Motor neuron (in vitro differentiated cells): ENCODE data around the gene KAT5. TPM values are rescaled to one million over a fixed set of nuclear protein-coding genes. Genes with fewer than 3 reads are reported as not detected.
A peak's percentile ranks its signal among the peaks of the same experiment; 100 is the strongest.
"Not testable (repeated sequence)": the region's sequence is repeated elsewhere in the genome, so short reads cannot be mapped to it uniquely, and the experiment has no call there.

ENCODE experiments used
- ATAC-seq, 8 experiments: fragments of 200-7000 bp; cut with Tn5 transposase; replicated peaks in 6 of 8; 2 replicates each; pipeline ENCODE4 v1.8.0; 2021; ENCODE audit warnings: mild to moderate bottlenecking in 8 of 8, moderate library complexity in 8 of 8
- H3K27ac ChIP-seq, 2 donors: fragments of 250-450 bp; sonication (Bioruptor Pico); 2 replicates each; pipeline ENCODE4 v1.9.0; 2021; ENCODE audit warnings: antibody characterized with exemption in 2 of 2, mild to moderate bottlenecking in 2 of 2, moderate library complexity in 1 of 2
- H3K4me1 ChIP-seq, 2 donors: fragments of 250-450 bp; sonication (Bioruptor Pico); replicated peaks in 1 of 2; 2 replicates each; pipeline ENCODE4 v1.6.1; 2021; ENCODE audit warnings: antibody characterized with exemption in 2 of 2, mild to moderate bottlenecking in 2 of 2, moderate library complexity in 1 of 2
- H3K4me3 ChIP-seq, 5 donors: fragments of 250-450 bp; sonication (Bioruptor Pico); 2 replicates each; pipeline ENCODE4 v1.9.0; 2021; ENCODE audit warnings: antibody characterized with exemption in 5 of 5, mild to moderate bottlenecking in 5 of 5, moderate library complexity in 4 of 5
- WGBS, 10 experiments: fragments of 450-650 bp; shearing (Covaris generic); methylation state at CpG; one replicate each; pipeline ENCODE4 v1.0.0; 2022; 5-methylcytosine and 5-hydroxymethylcytosine counted together
- in situ Hi-C, 9 experiments: fragments of 400-800 bp; cut with MboI; loops; one replicate each; pipeline ENCODE4 v1.15.0; 2021; ENCODE audit warnings: low sequenced_read_pairs in 9 of 9, low pct_unique_long_range_greater_than_20kb in 2 of 9; ENCODE audit not compliant: unreplicated experiment in 9 of 9
- total RNA-seq, 8 experiments: library from RNA; unstranded; fragments of 300-600 nt; gene quantifications; 2 replicates each; pipeline versions ENCODE4 v1.2.3 to v1.2.4, GENCODE V29; 2022

Gene KAT5
- 10 to 100 TPM; 33.4 to 66.8 (median 48.6) TPM for total RNA-seq

GRCh38 chr11:65711785-65712632 lies at the start of gene KAT5:
Gene KAT5, plus strand, starts transcription at chr11:65712252. Its CDS starts 16 bp downstream, at chr11:65712268.
- in situ Hi-C loops: loop anchor here in 6 of 9 experiments (10.0 to 25.0 kb wide), 3 partner anchors 100 to 275 kb away; no protein-coding TSS in a partner anchor
- ATAC-seq: peak; percentile 77 to 92 (median 88)
- H3K4me3 ChIP-seq: peak within 1 kb of the TSS; percentile 60 to 90 (median 81)
- H3K27ac ChIP-seq: peak within 1 kb of the TSS; percentile 99
- H3K4me1 ChIP-seq: peaks cover 7 to 10% of the 10 kb centered on the region in 2 donors
- 0 to 4% (median 0%) methylated on average over 1 to 23 of the region's 65 CpGs; no CpG with 5 or more reads in 1 of the 10 experiments for WGBS, 10 experiments

GRCh38 chr11:65662799-65663638 lies 49.0 kb upstream of the KAT5 start, which contains the start of gene RELA:
Gene RELA, minus strand, starts transcription at chr11:65662916. Its CDS starts 84 bp downstream, at chr11:65662832.
- Histone ChIP-seq H3K27ac (peak within 1 kb of the TSS; percentile 92 to 96), H3K4me1 (peaks cover 12 to 15% of the 10 kb centered on the region in 2 donors), H3K4me3 (peak within 1 kb of the TSS; percentile 80 to 93 (median 90))
- in situ Hi-C loops: no loop called here
- 0% methylated on average over 4 to 6 of the region's 91 CpGs; no CpG with 5 or more reads in 7 of the 10 experiments for WGBS, 10 experiments
- peak; percentile 77 to 94 (median 91) for ATAC-seq

- in situ Hi-C loops: no loop called here
- Histone ChIP-seq H3K4me3 (peak overlapping the region; percentile 80 to 93 (median 90)), H3K4me1 (peaks cover 12 to 15% of the 10 kb centered on the region in 2 donors), H3K27ac (peak overlapping the region; percentile 92 to 96)
- 0 to 50% (median 11%) methylated on average over 1 to 9 of the region's 15 CpGs; no CpG with 5 or more reads in 1 of the 10 experiments for WGBS, 10 experiments
- peak; percentile 13 to 45 (median 32) for ATAC-seq
Observed at GRCh38 chr11:65663639-65664200, 48.3 kb upstream of the KAT5 start.

GRCh38 chr11:65672180-65672860 lies 39.7 kb upstream of the KAT5 start:
- ATAC-seq: no peak
- H3K4me1 ChIP-seq: no peaks in the 10 kb centered on the region
- in situ Hi-C loops: no loop called here
- H3K4me3 ChIP-seq: no peak overlapping the region
- no peak overlapping the region for H3K27ac ChIP-seq

GRCh38 chr11:65672982-65673381 lies 39.1 kb upstream of the KAT5 start:
- ATAC-seq: no peak
- H3K27ac ChIP-seq: no peak overlapping the region
- 9 to 100% (median 74%) methylated on average over 1 to 2 of the region's 2 CpGs for WGBS, 10 experiments
- in situ Hi-C loops: no loop called here
- no peak overlapping the region for H3K4me3 ChIP-seq
- no peaks in the 10 kb centered on the region for H3K4me1 ChIP-seq

GRCh38 chr11:65680192-65680743 lies 31.8 kb upstream of the KAT5 start:
- Histone ChIP-seq H3K27ac (no peak overlapping the region), H3K4me3 (no peak overlapping the region), H3K4me1 (no peaks in the 10 kb centered on the region)
- in situ Hi-C loops: no loop called here
- ATAC-seq: no peak
- 59 to 100% (median 77%) methylated on average over 2 to 5 of the region's 5 CpGs; no CpG with 5 or more reads in 1 of the 10 experiments for WGBS, 10 experiments

GRCh38 chr11:65683480-65683879 lies 28.6 kb upstream of the KAT5 start:
- in situ Hi-C loops, H3K4me1 ChIP-seq, H3K4me3 ChIP-seq, H3K27ac ChIP-seq, ATAC-seq: not testable (repeated sequence)
- 10 to 80% (median 71%) methylated on average over 1 to 6 of the region's 6 CpGs; no CpG with 5 or more reads in 3 of the 10 experiments for WGBS, 10 experiments

GRCh38 chr11:65685981-65686380 lies 26.1 kb upstream of the KAT5 start:
- Histone ChIP-seq H3K27ac (no peak overlapping the region), H3K4me1 (no peaks in the 10 kb centered on the region), H3K4me3 (no peak overlapping the region)
- WGBS, 10 experiments: 0 to 100% (median 73%) methylated on average over 1 to 7 of the region's 8 CpGs; no CpG with 5 or more reads in 3 of the 10 experiments
- in situ Hi-C loops: no loop called here
- no peak for ATAC-seq

- H3K4me1 ChIP-seq, ATAC-seq, in situ Hi-C loops, H3K27ac ChIP-seq, H3K4me3 ChIP-seq: not testable (repeated sequence)
- WGBS, 10 experiments: 70 to 100% (median 89%) methylated on average over 1 to 5 of the region's 8 CpGs; no CpG with 5 or more reads in 2 of the 10 experiments
Observed at GRCh38 chr11:65691847-65692246, 20.2 kb upstream of the KAT5 start.

- 42 to 86% (median 78%) methylated on average over 2 to 11 of the region's 11 CpGs; no CpG with 5 or more reads in 3 of the 10 experiments for WGBS, 10 experiments
- in situ Hi-C loops: no loop called here
- Histone ChIP-seq H3K27ac (no peak overlapping the region), H3K4me3 (no peak overlapping the region), H3K4me1 (no peaks in the 10 kb centered on the region)
- ATAC-seq: no peak
Observed at GRCh38 chr11:65692367-65692766, 19.7 kb upstream of the KAT5 start.

- ATAC-seq: peak in 1 of 8 experiments; percentile 36
- Histone ChIP-seq H3K27ac (no peak overlapping the region), H3K4me1 (no peaks in the 10 kb centered on the region), H3K4me3 (no peak overlapping the region)
- in situ Hi-C loops: no loop called here
- 0 to 79% (median 60%) methylated on average over 1 to 10 of the region's 12 CpGs; no CpG with 5 or more reads in 1 of the 10 experiments for WGBS, 10 experiments
Observed at GRCh38 chr11:65695459-65696241, 16.4 kb upstream of the KAT5 start.
